Subcutaneous adipose tissue (tissue), 4 donors: ENCODE results near the gene BIRC6. TPM values are rescaled to one million over a fixed set of nuclear protein-coding genes. Genes with fewer than 3 reads are reported as not detected.

Source experiments
- CTCF ChIP-seq: fragments of 450-650 bp; IDR thresholded peaks from one replicate; pipeline ENCODE4 v1.5.1; 2016; ENCODE audit warnings: low read depth, mild to moderate bottlenecking, control low read depth, antibody characterized with exemption, moderate library complexity
- total RNA-seq, 4 donors: library from RNA; depleted of rRNA; stranded (reverse); fragments of >200 nt; gene quantifications; one replicate each; pipeline ENCODE4 v1.1.0, GENCODE V29; 2016

The BIRC6 gene
- total RNA-seq, 4 donors from 2014 or later: 120 to 147 (median 143) TPM

GRCh38 chr2:32594573-32594972 is 237.8 kb downstream of the BIRC6 start:
- no peak for TF ChIP-seq CTCF

DNA sequence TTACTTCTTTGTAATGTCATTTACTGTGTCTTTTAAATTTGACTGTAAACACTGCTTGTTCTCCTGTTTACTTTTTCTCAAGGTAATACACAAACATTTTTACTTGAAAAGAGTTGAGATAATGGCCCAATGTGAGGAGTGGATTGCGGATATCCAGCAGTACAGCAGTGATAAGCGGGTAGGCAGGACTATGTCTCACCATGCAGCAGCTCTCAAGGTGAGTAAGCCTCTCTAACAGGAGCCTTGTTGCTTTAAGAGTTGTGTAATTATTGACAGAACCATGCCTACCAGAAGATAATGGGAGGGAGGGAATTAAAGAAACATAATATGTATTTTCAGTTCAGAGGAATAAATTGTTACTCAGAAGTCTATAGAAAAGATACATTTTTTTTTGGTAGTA is 254.5 kb downstream of the BIRC6 start:
- TF ChIP-seq CTCF: no peak

DNA sequence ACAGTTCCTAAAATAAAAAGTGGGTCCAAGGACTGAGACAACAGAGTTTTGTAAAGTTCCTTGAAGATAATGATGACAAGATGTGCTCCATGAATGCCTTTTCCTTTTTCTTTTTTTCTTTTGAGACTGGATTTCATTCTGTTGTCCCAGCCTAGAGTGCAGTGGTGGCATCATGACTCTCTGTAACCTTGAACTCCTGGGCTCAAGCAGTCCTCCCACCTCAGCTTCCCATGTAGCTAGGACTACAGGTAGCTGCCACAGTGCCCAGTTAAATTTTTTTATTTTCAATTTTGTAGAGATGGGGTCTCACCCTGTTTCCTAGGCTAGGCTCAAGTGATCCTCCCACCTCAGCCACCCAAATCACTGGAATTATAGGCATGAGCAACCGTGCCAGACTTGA is 254.9 kb downstream of the BIRC6 start:
- no peak for TF ChIP-seq CTCF

DNA sequence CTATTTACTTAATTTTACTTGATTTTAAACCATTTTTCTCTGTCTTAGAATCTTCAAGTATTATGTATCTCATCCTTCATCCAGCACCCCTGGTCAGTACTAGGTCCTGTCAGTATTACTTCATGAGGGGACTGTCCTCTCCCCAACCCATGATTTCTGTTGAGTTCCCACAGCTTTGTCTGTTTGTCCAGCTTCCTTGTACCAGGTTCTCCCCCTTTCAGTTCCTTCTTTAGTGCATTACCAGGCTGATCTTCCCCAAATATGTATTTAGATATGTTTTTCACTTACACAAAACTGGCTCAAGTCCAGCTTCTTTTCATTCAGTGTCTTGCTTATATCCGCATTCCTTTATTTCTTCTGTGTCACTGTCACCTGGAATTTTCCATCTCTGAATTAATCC is 257.3 kb downstream of the BIRC6 start:
- no peak for TF ChIP-seq CTCF

DNA sequence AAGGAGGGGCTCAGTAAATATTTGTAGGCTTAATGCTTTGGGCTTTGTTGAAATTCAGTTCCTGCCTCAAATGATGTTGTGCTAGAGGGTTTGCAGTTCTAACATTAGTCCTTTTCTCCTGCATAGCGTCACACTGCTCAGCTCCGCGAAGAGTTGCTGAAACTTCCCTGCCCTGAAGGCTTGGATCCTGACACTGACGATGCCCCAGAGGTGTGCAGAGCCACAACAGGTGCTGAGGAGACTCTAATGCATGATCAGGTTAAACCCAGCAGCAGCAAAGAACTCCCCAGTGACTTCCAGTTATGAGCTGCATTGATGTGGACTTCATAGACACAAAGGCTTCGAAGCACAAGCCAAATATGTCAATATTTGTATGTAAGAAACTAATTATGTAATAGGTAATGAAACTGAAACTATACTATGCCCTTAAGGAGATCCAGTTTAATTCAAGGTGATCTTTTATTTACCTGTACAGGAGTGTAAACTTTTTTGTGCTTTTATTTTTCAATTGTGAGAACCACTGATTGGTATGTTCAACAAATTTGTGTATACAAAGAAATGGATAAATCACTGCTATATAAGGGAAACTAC is 260.9 kb downstream of the BIRC6 start:
- TF ChIP-seq CTCF: no peak

DNA sequence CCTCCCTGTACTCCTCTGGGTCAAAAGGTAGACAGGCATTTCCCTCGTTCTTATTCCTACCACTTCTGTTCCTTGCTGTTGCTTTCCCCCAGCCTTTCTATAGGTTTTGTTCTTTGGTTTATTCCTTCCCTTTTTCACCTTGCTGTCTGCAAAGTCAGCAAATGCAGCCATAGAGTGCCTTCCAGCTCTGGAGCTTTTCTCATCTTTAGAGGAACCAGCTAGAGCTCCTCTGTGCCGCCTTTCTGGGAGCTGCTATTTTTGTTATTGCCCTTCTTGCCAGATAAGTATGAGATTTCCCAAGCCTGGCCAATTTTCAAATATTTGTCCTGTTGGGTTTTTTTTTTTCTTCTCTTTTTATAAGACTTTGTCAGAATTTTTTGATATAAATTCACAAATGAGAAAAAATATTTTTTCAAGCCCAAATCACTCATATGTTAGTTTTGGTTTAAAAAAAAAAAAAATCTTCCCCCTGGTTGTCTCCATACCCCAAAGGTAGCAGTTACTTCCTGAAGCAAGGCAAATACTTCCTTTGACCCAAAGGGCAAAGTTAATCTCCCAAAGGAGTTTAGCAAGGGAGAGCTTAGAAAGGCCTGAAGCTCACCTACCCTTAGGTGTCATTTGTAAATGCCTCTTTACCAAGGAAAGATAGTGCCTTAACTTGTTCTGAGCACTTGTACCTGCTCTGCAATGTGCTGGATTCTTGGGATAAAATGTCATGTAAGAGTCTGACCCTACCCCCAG is 265.9 kb downstream of the BIRC6 start:
- TF ChIP-seq CTCF: no peak

DNA sequence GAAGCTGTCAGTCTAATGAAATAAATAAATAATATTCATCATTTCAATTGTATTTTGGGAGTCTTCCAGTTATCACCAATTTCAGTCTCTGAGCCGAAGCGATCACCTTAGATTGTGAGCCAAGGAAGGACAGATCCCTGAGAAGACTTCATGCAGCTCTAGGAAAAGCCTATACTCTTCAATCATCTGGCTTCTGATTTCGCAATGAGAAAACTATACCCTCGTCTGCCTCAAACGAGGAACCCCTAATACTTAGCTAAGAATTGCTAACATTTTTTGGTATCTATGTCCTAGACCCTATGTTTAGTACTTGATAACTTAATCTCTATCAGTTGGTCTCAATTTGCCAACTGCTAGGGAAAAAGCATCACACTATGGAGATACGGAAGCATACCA is 266.5 kb downstream of the BIRC6 start:
- TF ChIP-seq CTCF: no peak
